CD4-positive, alpha-beta T cell treated with Interleukin-10 for 1 hour (primary cell): ENCODE results near the gene TMEM128.
"Not testable (repeated sequence)": the region's sequence is repeated elsewhere in the genome, so short reads cannot be mapped to it uniquely, and the experiment has no call there.

Source experiments
- DNase-seq: peaks from one replicate; pipeline ENCODE4 v3.0.0-alpha.2; 2020

The TMEM128 gene

DNA sequence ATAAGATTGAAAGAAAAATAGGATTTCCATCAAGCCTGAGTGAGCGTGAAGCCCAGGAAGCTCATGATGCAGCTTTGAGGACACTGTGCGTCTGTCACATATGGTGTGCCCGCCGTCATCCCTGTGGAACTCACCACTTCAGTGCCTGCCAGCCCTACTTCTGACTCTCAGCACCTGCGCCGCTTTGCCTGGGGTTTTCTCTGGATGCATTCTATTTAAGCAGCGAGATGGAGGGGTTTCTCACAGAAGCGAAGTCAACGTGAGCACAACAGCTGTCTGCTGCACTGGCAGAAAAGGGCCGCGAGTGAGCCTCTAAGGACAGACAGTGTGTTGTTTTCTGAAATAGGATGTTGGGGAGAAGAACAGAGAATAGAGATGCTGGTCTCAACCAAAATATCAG lies 6.2 kb upstream of the TMEM128 start:
- no peak for DNase-seq

DNA sequence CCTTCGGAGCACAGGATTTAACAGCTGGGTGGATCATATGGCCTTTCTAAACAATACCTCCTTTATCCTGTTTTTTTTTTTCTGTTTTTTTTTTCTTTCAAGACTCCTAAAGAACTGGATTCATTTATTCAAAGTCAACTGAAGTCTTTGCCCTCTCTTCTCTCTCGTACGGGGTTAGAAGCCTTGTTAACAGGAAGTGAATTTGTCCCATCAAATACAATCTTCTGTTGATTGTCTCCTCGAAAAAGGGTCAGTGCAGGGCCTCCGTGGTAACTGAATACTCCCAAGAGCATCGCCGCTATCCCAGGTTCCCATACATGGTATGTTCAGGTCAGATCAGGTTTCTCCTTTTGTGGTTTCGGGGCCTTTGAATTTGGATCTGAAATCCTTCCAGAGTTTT lies 1.8 kb upstream of the TMEM128 start:
- DNase-seq, result no peak

DNA sequence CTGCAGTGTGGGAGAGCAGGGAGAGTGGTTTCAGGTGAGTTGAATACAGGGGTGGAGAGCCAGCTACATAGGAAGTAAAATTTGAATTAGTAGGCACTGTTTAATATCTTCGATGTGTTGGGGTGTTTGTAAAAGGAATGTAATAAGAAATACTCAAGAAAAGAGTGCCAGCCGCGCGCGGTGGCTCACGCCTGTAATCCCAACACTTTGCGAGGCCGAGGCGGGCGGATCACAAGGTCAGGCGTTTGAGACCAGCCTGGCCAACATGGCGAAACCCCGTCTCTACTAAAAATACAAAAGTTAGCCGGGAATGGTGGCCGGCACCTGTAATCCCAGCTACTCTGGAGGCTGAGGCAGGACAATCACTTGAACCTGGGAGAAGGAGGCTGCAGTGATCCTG lies 1.3 kb upstream of the TMEM128 start:
- not testable (repeated sequence) for DNase-seq

DNA sequence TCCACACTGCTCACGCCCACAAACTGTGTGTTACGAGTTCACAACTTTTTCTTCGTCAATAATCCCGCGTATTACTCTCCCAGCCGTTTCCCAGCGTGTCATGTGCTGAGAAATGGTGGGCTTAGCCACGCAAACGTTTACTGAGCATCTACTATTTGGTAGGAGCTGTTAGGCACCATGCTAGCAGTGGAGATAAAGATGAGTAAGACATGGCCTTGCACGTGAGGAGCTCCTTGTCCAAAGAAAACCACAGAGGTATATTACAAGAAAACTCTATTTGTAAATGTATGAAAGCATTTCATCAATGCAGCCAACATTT lies 821 bp upstream of the TMEM128 start:
- no peak for DNase-seq

DNA sequence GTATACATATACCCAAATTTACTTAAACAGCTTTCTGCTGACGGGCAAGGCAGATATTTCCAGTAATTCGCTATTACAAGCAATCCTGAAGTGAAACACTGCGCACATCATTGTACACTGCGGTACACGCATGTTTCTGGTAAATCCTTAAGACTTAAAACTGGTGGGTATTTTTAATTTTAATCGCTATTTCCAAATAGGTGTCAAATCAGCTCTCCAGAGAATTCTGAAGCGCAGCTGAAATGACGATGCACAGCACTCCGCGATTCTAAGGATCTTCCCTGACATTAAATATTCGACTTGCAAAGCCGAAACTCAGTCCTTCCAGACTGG lies 361 bp downstream of the TMEM128 start:
- no peak for DNase-seq

DNA sequence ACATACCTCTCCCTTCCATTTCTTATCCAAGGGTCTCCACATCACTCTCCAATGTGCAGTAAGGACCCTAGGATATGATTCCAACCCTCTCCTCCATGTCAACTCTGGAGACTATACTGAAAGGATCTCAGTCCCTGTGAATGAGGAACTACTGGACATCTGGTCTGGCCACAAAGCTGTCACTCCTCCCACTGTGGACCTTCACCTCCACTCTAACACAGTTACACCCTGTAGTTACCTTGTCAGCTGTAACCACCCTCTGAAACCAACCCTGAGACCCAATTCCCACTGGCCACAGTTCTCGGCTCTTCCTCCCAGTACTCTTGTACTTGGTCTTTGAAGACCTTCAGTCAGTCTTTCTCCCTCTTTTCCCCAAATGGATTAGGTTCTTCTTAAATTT lies 2.9 kb downstream of the TMEM128 start:
- no peak for DNase-seq

DNA sequence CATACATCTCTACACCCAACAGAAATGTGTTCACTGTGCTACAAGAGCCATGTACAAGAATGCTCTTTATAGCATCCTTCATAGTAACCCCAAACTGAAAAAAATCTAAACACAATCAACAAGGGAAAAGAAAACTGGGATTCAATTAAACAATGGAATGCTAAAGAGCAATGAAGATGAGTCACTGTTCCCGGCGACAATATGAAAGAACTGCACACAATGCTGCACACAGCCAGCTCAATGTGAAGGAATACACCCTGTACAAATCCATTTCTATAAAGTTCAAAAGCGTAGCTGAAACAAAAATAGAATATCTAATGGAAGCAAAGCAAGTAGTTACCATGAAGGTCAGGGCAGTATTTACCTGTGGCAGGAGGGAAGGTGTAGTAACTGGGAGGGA lies 8.5 kb downstream of the TMEM128 start:
- not testable (repeated sequence) for DNase-seq

DNA sequence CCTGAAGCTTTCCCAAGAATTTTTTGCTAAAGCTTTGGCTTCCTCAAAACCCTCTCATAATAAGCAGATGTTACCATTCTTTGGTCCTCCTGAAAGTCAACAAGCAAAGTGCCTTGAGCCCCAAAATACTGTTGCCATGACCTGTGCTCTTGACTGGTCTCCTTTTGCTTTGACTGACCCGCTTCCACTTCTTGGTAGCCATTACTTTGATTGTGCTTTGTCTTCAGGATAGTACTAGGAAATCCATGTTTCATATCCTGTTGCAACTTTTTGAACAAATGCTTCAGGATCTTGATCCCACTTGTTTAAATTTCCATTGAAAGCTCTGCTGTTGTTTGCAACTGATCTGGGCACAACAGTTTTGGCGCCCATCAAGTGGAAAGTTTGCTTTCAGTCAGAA lies 14.4 kb downstream of the TMEM128 start:
- no peak for DNase-seq

DNA sequence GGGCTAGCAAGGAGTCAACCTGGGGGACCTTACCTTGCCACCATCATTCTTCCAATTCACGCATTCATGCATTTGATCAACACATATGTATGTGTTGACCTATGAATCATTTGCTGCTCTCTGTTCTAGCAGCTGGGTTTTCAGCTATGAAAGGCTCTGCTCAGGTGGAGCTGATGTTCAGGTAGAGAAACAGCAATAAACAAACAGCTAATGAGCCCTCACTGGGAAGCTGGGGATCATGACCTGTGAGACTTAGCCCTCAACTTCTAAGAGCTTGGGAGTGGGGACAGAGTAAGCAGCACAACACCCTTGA lies 19.7 kb downstream of the TMEM128 start:
- DNase-seq, result no peak

DNA sequence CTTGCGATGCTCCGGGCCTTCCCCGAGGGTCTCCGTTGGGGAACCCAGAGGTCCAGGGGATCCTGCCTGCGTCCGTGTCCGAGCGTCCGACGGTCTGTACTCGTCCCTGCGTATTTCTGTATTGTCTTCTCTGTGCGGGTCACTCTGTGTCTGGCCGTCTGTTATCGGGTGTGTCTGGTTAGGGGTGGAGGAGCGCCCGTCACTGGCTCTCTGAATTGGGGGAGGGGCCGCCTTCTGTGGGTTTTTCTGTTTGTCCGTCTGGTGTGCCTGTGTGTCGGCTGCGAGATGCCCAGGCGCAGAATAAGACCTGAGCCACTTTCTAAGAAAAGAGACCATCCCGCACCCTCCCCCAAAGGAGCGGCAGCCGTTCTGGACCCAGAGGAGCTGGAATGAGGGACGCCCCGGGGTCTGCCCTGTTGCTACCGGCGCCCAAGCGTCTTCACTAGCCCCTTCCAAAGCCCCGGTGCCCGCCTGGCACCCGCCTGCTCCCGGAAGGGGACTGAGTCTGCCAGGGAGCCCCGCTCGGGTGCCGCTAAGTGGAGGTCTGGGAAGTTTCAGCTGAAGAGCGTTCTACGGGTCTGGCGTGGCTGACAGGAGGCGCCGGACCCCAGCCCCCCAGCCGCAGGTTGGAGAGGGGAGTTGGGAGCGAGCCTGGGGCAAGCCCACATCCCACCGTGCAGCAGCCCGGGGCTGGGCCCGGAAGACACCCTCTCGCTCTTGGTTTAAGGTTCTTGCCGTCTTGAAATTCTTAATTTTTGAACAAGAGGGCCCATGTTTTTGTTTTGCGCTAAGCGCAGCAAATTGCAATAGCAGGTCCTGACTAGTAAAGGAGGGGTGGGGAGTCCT lies 20.3 kb downstream of the TMEM128 start:
- DNase-seq, result no peak

DNA sequence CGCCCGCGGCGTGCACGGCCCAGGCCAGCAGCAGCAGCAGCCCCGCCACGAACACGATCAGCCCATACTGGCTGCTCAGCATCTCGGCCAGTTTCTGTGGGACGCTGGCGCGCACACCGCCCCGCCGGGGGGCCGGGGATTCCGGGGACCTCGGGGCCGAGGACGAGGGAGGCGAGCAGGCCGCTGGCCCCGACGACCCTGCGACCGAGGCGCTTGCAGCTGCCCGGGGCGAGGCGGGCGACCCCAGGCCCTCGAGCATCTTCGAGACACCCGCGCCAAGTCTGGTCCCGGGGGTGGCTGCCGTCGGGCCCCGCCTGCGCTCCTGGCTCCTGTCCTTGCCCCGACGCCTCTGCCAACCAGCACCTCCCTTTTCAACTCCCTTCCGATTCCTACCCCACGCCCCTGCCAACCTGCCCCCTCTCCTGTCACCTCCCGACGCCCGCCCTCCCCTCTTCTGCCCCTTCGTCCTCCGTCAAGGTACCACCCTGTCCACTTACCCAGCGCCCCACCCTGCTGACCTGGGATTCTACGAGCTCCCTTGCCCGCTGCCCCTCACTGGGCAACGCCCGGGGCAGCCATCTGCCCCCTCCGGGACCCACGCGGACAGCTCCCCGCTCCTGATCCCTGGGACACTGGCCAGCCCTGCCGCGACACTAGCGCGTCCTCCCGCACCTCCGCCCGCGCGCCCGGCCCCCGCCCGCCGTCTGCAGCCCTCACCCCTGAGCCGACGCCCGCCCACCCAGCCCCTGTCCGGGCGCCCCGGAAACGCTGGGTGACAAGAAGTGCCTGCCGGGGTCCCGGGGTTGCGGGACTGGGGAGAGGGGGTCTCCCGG lies 21.2 kb downstream of the TMEM128 start, which contains the start of gene OTOP1:
Gene OTOP1 (minus strand): TSS at position 324 of the 833 bp plus-strand sequence. CDS start 65 bp downstream, at position 259.
- no peak for DNase-seq

DNA sequence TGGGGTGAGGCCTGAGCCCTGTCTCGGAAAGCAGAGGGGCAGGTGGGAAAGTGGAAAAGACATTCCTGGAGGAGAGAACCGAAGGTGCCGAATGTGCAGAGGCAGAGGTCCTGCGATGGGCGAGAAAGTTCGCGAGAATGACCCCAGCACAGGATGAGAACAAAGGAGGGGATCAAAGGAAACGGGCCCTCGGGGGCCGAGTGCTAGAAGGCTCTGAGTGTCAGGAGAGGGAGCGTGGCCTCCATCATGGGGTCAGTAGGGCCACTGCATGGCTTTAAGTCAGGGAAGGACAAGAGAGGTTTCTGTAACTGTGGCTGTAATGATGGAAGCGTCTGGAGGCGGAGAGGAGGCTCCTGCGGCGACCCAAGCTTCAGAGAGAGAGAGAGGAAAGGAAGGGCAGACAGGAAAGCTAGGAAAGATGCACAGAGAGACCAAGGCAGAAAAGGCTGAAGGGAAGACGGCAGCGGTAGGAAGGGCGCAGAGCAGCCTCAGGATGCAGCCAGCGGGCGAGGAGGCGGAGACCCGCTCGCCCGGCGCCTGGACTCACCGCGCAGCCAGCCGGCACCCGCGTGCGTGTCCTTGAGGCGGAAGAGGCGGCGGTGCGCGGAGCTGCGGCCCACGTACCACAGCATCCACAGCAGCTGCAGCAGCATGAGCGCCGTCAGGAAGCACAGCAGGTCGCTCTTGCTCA lies 22.0 kb downstream of the TMEM128 start:
- no peak for DNase-seq

DNA sequence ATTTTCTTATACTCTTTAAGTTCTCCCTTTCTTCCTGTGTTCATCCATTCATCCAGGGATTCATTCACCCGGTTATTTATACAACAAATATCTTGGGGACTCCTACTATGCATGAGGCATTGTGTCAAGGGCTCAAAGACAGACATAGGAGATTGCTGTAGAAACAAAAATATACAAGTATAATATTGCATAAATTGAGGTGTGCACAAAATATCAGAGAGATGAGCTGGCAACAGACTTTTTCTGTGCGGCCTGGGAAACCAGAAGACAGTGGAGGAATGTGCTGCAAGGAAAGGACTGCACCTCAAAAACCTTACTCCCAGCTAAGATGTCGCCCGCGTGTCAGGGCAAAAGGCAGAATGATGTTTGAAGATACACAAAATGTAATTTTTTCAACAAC lies 30.9 kb downstream of the TMEM128 start:
- DNase-seq, result no peak

DNA sequence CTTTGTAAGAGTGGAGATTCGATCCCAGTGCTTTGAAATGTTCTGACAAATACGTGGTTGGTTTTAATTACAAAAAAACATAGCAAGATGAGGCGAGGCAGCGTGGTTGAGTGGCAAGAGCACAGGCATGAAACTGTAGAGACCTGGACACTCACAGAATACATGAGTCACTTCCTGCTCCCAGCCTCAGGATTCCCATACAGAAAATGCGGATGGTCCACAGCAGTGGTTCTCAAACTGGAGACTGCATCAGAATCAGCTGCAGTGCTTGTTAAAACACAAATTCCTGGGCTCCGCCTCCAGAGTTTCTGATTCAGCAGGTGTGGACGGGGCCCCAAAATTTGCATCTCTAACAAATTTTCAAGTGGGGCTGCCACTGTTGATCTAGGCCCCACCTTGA lies 31.4 kb downstream of the TMEM128 start:
- DNase-seq, result no peak

DNA sequence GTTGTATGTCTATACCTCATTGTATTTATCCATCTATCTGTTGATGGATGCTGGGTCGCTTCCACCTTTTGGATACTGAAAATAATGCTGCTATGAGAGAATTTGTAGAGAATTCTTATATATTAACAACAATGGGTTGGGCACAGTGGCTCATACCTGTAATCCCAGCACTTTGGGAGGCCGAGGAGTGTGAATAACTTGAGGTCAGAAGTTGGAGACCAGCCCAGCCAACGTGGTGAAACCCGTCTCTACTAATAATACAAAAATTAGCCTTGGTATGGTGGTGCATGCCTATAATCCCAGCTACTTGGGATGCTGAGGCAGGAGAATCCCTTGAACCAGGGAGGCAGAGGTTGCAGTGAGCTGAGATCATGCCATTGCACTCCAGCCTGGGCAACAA lies 34.3 kb downstream of the TMEM128 start:
- DNase-seq, result not testable (repeated sequence)

DNA sequence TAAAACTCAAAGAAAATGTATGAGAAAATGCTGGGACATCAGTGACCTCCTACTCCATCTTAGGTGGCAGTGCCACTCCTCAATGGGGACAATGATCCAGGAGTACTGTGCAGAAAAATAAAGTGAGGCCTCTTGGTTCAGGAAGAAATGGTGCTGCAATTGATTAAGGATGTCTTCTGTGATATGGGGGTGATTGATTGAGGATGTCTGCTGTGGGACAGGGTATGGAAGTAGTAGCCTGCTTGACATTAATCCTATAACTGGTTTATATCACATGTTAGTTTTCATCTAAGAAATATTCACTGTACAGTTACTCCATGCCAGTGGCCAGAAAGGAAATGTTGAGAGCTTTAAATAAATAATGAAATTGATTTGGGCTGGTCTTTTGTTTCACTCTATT lies 41.8 kb downstream of the TMEM128 start:
- no peak for DNase-seq

DNA sequence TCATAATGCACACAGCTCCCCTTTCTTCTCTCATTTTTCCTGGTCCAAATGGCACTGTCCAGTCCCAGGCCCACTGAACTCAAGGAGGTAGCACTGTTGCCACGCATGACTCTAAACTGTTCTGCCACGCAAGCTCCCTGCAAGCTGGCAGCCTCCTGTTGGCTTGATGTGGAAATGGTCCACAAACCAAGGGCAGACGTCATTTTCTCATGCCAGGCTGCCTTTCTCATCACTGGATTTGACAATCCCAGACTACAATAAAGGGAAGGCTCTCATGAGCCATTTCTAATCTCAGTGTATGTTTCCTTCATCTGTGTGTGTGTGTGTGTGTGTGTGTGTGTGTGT lies 43.6 kb downstream of the TMEM128 start:
- DNase-seq, result no peak

DNA sequence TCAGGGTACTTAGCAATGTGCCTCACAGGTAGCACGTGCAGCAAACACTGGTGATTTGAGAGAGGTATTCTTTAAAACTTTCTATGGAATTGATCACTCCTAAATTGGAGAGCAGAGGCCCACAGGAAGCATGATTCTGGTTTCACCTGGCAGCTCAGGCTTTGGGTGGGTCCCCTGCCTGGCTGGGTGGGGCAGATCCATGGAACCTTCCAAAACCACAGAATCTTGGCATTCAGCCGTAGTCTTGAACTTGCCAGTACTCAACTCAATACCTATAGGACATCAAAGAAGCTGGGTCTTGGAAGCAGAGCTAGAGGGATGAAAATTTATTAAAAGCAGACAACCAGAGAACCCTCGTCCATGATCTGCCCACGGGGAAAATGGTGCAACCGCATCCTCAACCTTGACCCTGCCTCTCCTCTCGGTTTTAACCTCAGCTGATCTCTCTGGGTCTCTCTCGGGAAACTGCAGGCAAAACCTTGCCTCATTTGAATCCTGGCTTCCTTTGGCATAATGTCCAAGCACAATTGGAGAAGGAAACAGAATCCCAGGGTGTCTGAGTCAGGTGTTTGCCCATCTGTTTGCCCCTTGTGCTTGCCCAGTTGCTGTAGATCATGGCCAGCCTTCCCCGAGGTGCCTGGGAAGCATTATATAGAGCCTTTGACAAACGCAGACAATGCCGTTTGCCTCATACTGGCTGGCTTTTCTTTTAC lies 44.2 kb downstream of the TMEM128 start:
- no peak for DNase-seq

DNA sequence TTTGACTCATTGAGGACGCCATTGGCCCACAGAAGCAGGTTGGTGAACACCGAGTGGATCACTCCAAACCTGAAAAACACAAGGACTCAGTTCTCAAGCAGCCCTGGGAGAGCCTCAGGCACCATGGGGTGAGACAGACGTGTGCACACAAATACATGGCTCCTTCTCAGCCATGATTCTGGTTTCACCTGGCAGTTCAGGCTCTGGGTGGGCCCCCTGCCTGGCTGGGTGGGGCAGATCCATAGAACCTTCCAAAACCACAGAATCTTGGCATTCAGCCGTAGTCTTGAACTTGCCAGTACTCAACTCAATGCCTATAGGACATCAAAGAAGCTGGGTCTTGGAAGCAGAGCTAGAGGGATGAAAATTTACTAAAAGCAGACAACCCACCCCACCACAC lies 45.5 kb downstream of the TMEM128 start:
- DNase-seq, result no peak

DNA sequence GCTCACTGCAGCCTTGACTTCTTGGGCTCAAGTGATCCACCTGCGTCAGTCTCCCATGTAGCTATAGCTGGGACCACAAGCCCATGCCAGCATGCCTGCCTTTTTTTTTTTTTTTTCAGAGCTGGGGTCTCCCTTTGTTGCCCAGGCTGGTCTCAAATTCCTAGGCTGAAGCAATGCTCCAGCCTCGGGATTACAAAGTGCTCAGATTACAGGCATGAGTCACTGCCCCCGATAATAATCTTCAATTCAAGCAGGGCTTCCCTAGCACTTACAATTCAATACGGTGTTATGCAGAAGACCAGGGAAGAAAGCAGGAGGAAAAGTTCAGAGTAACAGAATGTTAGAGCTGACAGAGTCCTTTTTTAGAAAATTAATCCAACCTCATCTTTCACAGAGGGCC lies 47.4 kb downstream of the TMEM128 start:
- no peak for DNase-seq

DNA sequence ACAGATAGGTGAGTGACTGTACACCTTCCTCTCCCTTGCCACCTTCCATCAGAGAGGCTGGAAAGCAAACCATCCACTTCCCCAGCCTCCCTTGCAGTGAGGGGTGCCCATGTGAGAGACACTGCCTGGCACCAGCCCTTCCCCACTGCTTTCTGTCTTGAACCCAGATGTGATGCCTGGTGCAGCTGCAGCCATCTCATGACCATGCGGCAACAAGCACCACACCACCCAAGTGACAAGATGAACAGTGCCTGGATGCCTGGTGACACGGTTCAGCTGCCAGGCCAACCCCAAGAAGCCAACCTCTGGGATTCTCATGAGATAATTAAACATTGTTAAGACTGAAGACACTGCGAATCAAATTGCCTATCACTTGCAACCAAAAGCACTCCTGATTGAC lies 52.7 kb downstream of the TMEM128 start:
- DNase-seq, result no peak

DNA sequence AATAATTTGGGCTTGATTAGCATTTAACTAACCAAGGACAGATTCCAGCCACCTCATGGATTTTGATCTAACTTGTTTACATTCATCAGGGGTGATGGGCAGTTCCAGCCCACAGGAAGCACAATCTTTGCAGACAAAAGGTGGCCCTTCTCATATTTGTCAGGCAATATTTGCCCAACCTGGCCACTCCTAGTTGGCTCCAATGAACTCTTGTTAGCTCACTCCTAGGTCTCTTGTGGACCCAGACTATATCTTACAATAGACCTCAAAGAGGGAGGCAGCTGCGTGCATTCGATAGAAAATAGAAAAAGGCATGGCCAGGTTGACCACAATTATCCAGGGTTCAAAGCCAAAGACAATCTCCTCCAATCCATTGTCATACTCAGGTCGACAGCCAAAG lies 59.5 kb downstream of the TMEM128 start:
- DNase-seq, result not testable (repeated sequence)
